Esophagus squamous epithelium (tissue), 4 donors: ENCODE measurements around the gene PKHD1.

ENCODE experiments used
- POLR2A ChIP-seq, 4 donors: fragments of 450-650 bp; IDR thresholded peaks; one replicate each; pipeline ENCODE4 v1.6.1; 2017; ENCODE audit warnings: antibody characterized with exemption in 4 of 4, mild to moderate bottlenecking in 4 of 4, moderate library complexity in 3 of 4
- TF ChIP-seq, protein P1 (sequence below), 6 experiments: fragments of 450-650 bp in 4 of 6; fragments of 200-600 bp in 2 of 6; sonication (generic) in 2 of 6; IDR thresholded peaks; one replicate each; pipeline ENCODE4 v1.5.1; 2016 to 2019; ENCODE audit warnings: antibody characterized with exemption in 6 of 6, mild to moderate bottlenecking in 4 of 6, moderate library complexity in 4 of 6

DNA sequence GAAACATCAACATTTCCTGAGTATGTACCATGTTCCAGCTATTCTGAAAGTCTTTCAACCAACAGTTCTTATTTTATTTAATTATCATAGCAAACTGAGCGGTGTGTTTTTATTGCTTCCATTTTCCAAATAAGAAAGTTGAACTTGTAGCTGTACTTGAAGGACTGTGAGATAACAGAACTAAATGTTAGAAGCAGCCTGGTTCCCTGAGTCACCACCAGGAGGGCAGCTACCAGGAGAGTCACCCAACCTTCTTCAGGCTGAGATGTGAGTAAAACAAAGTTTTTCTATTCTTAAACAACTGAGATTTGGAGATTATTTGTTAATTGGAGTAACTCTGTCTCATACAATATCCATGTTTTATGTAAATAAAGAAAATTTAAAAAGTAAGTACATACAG, 403.4 kb downstream of the PKHD1 start:
- TF ChIP-seq, protein P1, sequence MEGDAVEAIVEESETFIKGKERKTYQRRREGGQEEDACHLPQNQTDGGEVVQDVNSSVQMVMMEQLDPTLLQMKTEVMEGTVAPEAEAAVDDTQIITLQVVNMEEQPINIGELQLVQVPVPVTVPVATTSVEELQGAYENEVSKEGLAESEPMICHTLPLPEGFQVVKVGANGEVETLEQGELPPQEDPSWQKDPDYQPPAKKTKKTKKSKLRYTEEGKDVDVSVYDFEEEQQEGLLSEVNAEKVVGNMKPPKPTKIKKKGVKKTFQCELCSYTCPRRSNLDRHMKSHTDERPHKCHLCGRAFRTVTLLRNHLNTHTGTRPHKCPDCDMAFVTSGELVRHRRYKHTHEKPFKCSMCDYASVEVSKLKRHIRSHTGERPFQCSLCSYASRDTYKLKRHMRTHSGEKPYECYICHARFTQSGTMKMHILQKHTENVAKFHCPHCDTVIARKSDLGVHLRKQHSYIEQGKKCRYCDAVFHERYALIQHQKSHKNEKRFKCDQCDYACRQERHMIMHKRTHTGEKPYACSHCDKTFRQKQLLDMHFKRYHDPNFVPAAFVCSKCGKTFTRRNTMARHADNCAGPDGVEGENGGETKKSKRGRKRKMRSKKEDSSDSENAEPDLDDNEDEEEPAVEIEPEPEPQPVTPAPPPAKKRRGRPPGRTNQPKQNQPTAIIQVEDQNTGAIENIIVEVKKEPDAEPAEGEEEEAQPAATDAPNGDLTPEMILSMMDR (IDR thresholded peaks at IDR 0.05), result no peak
- TF ChIP-seq POLR2A (IDR thresholded peaks at IDR 0.05), result no peak
